GM20000 (cell line): Measurements from ENCODE around the gene CTSS.

ENCODE experiments used
- DNase-seq: peaks from one replicate; pipeline ENCODE4 v3.0.0; 2012; ENCODE audit warnings: low spot score
- TF ChIP-seq, protein P1 (sequence below): IDR thresholded peaks from 2 replicates; pipeline ENCODE4 v1.5.1; 2012; ENCODE audit warnings: mild to moderate bottlenecking, control low read depth; ENCODE audit errors: extremely low read depth, missing control alignments

Gene CTSS

DNA sequence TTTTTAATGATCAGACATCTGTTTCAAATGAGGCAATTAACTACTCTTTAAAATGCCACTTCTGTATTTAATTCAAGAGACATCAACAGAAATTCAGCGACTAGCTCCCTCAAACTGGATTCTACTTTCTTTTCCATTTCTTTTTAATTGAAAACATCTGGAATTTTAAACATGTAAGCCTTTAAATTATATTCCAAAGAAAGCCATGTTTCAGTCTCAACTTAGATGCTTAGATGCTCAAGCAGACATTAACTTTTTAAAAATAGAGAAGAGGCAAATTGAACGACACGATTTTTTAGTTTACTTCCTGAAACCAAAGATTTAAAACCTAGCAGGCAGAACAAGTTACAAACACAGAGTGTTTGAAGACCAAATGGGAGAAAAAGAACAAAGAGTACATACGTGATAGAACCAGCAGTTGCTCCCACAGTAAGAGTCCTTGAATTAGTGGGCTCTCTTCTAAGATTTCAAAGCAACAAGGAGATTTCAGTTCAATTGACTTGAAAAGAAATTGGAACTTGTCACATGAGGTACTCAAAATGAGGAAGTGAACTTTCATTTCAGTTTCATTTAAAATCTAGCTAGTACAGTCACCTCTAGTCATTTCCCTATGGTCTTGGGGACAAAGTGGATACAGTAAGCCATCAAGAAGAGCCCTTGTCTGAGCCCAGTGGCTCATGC is at the start of gene CTSS:
CTSS (minus strand) TSS at position 483 of the 681 bp plus-strand sequence. CDS start 1,015 bp downstream, outside the sequence.
- TF ChIP-seq, protein P1, sequence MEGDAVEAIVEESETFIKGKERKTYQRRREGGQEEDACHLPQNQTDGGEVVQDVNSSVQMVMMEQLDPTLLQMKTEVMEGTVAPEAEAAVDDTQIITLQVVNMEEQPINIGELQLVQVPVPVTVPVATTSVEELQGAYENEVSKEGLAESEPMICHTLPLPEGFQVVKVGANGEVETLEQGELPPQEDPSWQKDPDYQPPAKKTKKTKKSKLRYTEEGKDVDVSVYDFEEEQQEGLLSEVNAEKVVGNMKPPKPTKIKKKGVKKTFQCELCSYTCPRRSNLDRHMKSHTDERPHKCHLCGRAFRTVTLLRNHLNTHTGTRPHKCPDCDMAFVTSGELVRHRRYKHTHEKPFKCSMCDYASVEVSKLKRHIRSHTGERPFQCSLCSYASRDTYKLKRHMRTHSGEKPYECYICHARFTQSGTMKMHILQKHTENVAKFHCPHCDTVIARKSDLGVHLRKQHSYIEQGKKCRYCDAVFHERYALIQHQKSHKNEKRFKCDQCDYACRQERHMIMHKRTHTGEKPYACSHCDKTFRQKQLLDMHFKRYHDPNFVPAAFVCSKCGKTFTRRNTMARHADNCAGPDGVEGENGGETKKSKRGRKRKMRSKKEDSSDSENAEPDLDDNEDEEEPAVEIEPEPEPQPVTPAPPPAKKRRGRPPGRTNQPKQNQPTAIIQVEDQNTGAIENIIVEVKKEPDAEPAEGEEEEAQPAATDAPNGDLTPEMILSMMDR, result no peak
- DNase-seq, result peak; percentile 76

- TF ChIP-seq, protein P1, result peak; percentile 31
- peak; percentile 24 for DNase-seq
Observed at GRCh38 chr1:150813028-150813707, 47.6 kb upstream of the CTSS start.

DNA sequence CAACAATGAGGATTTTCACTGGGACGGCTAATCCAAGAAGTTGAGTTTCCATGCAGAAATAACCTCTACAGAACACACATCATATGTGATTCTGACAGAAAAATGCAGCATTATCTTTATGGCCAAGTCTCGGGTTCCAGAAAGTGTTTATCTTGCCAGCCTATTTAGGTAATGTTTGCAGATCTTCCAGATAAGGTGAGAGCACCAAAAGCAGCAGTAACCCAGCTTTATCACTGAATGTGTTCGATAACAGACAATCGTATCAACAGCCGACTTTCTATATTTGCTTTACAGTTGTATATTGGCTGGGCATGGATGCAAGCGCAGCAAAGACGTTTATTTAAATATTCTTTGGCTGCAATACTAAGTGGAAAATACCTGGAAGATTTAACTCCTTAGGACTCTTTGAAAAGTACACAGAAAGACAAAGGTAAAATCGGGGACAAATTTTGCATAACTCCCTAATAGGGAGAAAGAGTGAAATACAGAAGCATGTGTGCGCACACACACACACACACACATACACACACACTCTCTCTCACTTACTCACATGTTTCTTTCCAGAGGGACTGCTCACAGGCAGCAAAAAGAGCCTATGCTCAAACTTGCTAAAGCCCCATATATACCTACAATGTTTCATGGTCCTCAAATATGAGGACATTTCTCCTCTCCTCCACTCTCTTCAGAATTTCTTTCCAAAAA is 45.5 kb upstream of the CTSS start:
- TF ChIP-seq, protein P1, result no peak
- DNase-seq, result no peak

DNA sequence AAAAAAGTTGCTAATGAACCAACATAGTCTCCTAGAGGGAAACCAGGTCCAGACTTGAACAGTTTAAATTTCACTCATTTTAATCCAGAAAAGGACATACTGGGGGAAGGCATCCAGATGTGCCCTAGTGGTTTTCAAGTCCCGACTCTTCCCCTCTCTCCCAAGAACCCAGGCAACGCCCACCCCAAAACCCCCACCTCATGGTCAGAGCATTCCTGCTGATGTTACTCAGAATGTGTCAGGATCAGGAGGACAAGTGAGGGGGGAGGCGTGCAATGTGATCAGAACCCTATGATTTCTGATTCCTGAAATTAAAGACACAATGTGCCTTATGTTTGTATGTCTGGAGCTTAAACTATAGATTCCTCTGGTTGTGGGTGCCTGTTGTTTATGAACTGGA is 44.1 kb upstream of the CTSS start:
- no peak for DNase-seq
- TF ChIP-seq, protein P1, result no peak

DNA sequence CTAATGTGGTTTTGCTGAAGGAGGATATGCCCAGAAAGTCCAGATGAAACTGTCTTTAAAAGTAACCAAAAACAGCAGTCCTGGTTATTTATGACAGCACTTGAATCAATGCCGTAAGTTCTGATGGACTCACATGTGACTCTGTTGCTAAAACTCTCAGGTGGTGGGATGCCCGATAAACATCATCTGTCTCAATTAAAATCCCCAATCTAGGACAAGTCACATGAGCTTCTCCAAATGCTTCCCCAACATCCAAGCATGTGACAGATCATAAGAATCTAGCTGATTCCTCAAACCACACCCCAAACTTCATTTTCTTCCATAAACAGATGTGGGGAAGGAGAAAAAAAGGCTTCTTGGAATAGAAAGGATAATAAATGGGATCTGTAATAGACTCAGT is 43.3 kb upstream of the CTSS start:
- TF ChIP-seq, protein P1, result no peak
- DNase-seq, result no peak

DNA sequence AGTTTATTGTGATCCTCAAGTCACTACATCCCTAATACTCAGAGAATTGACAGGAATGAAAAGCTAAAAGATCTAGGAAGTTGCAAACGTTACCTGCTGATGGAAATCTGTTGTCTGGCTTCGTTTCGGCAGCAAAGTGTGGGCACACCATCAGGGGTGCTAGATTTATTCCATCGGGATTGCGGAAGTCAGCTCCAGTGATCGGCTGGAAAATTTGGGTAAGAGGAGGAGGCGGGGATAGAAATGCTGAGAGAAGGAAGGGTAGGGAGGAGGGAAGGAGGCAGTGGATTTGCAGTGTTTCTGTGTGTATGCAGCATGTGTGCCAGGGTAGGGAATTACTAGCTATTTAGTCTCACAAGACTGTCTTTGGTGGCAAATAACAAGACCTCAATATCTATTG is 42.5 kb upstream of the CTSS start, which contains the start of gene CTSK:
CTSK (minus strand) TSS at position 140 of the 400 bp plus-strand sequence. CDS start 1,455 bp downstream, outside the sequence.
- TF ChIP-seq, protein P1, result no peak

More for the DNA sequence above, 42.5 kb upstream of the CTSS start, which contains the start of gene CTSK:
- DNase-seq, result no peak
